Upper lobe of left lung (tissue), 6 donors: ENCODE results near the gene FXYD1. TPM values are rescaled to one million over a fixed set of nuclear protein-coding genes. Genes with fewer than 3 reads are reported as not detected.

ENCODE experiments used
- ATAC-seq, 2 donors: fragments of 200-7000 bp; cut with Tn5 transposase; one replicate each; pipeline ENCODE4 v1.9.1; 2022; ENCODE audit warnings: mild to moderate bottlenecking in 2 of 2, moderate library complexity in 2 of 2; ENCODE audit not compliant: low FRiP score in 2 of 2
- DNase-seq, 2 donors: peaks; one replicate each; pipeline ENCODE4 v3.0.0-alpha.2; 2019 to 2020
- H3K27ac ChIP-seq, 4 donors: fragments of 200-600 bp; sonication (generic); one replicate each; pipeline ENCODE4 v1.5.1; 2016 to 2019
- H3K27me3 ChIP-seq, 4 donors: fragments of 200-600 bp; sonication (generic); one replicate each; pipeline ENCODE4 v1.5.1; 2017 to 2019
- H3K36me3 ChIP-seq, 4 donors: fragments of 200-600 bp; sonication (generic); one replicate each; pipeline ENCODE4 v1.5.1; 2016 to 2019
- H3K4me1 ChIP-seq, 4 donors: fragments of 200-600 bp; sonication (generic); one replicate each; pipeline ENCODE4 v1.5.1; 2018 to 2019
- H3K4me3 ChIP-seq, 4 donors: fragments of 200-600 bp; sonication (generic); one replicate each; pipeline ENCODE4 v1.5.1; 2017 to 2019; ENCODE audit warnings: mild to moderate bottlenecking in 2 of 4, moderate library complexity in 1 of 4
- H3K9me3 ChIP-seq, 4 donors: fragments of 200-600 bp; sonication (generic); one replicate each; pipeline ENCODE4 v1.5.1; 2018 to 2019
- CTCF ChIP-seq, 6 experiments: fragments of 450-650 bp in 4 of 6; fragments of 200-600 bp in 2 of 6; sonication (generic) in 2 of 6; IDR thresholded peaks; one replicate each; pipeline ENCODE4 v1.5.1; 2016 to 2019; ENCODE audit warnings: antibody characterized with exemption in 6 of 6
- EP300 ChIP-seq, 4 donors: sonication (generic); formaldehyde crosslinking; IDR thresholded peaks; one replicate each; pipeline ENCODE4 v1.5.1; 2017; ENCODE audit warnings: antibody characterized with exemption in 4 of 4, control low read depth in 2 of 4
- POLR2A ChIP-seq, 4 donors: fragments of 450-650 bp; IDR thresholded peaks; one replicate each; pipeline ENCODE4 v1.5.1; 2016 to 2017; ENCODE audit warnings: antibody characterized with exemption in 4 of 4, mild to moderate bottlenecking in 2 of 4
- POLR2AphosphoS5 ChIP-seq, 2 donors: sonication (generic); formaldehyde crosslinking; IDR thresholded peaks; one replicate each; pipeline ENCODE4 v1.5.1; 2017; ENCODE audit warnings: antibody characterized with exemption in 2 of 2
- WGBS, 2 donors: methylation state at CpG; one replicate each; pipeline ENCODE4 v1.1.5; 2017 to 2018; 5-methylcytosine and 5-hydroxymethylcytosine counted together
- total RNA-seq, 6 donors: library from RNA; depleted of rRNA in 4 of 6; stranded (reverse); fragments of >200 nt in 4 of 6; gene quantifications; one replicate each; pipeline versions ENCODE4 v1.1.0 to v1.2.1, GENCODE V29; 2016 to 2021
- donor health status: DM: no; HTN: no; CAD: no; lungs with moderate emphysema.
- donor health status: DM: no; HTN: yes; CAD: no; lungs with severe emphysema.

FXYD1 gene
- total RNA-seq, 6 donors from 2014 or later: 3.8 to 64.9 (median 25.2) TPM

- Histone ChIP-seq H3K36me3 (no peaks in the 10 kb centered on the region), H3K4me1 (peaks cover 9 to 21% (median 12%) of the 10 kb centered on the region in 4 donors), H3K27ac (peak overlapping the region in 2 of 4 donors; percentile 12 to 22), H3K9me3 (no peaks in the 10 kb centered on the region), H3K27me3 (no peaks in the 10 kb centered on the region), H3K4me3 (no peak overlapping the region)
- ATAC-seq: no peak
- TF ChIP-seq POLR2A (IDR thresholded peaks at IDR 0.05) (no peak), POLR2AphosphoS5 (IDR thresholded peaks at IDR 0.05) (no peak), EP300 (IDR thresholded peaks at IDR 0.05) (no peak), CTCF (IDR thresholded peaks at IDR 0.05) (no peak)
- DNase-seq: no peak
- 79% methylated on average over 11 of the region's 11 CpGs; no CpG with 5 or more reads in 1 of the 2 donors for WGBS, 2 donors
Measured at GRCh38 chr19:35136231-35136630, 2.4 kb upstream of the FXYD1 start.

GRCh38 chr19:35136977-35137702 is 1.5 kb upstream of the FXYD1 start:
- H3K4me1 ChIP-seq: peaks cover 17 to 30% (median 21%) of the 10 kb centered on the region in 4 donors

GRCh38 chr19:35140207-35140961 is 1.8 kb downstream of the FXYD1 start:
- WGBS, 2 donors: 66 to 73% methylated on average over 11 to 12 of the region's 12 CpGs
- peak overlapping the region; percentile 64 to 87 (median 76) for H3K27ac ChIP-seq
- no peak for DNase-seq
- no peaks in the 10 kb centered on the region for H3K36me3 ChIP-seq
- peaks cover 29 to 39% (median 32%) of the 10 kb centered on the region in 4 donors for H3K4me1 ChIP-seq
- H3K27me3 ChIP-seq: peaks cover 0 to 13% (median 4%) of the 10 kb centered on the region in 4 donors
- peak overlapping the region in 3 of 4 donors; percentile 20 to 40 (median 38) for H3K4me3 ChIP-seq
- H3K9me3 ChIP-seq: no peaks in the 10 kb centered on the region
- ATAC-seq: no peak
- TF ChIP-seq POLR2AphosphoS5 (IDR thresholded peaks at IDR 0.05) (no peak), POLR2A (IDR thresholded peaks at IDR 0.05) (no peak), EP300 (IDR thresholded peaks at IDR 0.05) (no peak), CTCF (IDR thresholded peaks at IDR 0.05) (no peak)

More at GRCh38 chr19:35136977-35137702, 1.5 kb upstream of the FXYD1 start:
- WGBS, 2 donors: 62% methylated on average over 9 of the region's 9 CpGs
- no peak overlapping the region for H3K4me3 ChIP-seq
- no peak for ATAC-seq
- peak overlapping the region in 1 of 4 donors; percentile 26 for H3K27ac ChIP-seq
- no peak for TF ChIP-seq CTCF (IDR thresholded peaks at IDR 0.05)
- TF ChIP-seq POLR2A (IDR thresholded peaks at IDR 0.05): no peak
- no peak for TF ChIP-seq POLR2AphosphoS5 (IDR thresholded peaks at IDR 0.05)
- TF ChIP-seq EP300 (IDR thresholded peaks at IDR 0.05): no peak
- peaks cover 0 to 2% (median 0%) of the 10 kb centered on the region in 4 donors for H3K27me3 ChIP-seq
- DNase-seq: no peak
- H3K9me3 ChIP-seq: no peaks in the 10 kb centered on the region
- no peaks in the 10 kb centered on the region for H3K36me3 ChIP-seq

- H3K4me3 ChIP-seq: peak overlapping the region in 3 of 4 donors; percentile 20 to 40 (median 38)
- no peaks in the 10 kb centered on the region for H3K9me3 ChIP-seq
- 8 to 12% methylated on average over 13 to 33 of the region's 48 CpGs for WGBS, 2 donors
- peak overlapping the region; percentile 64 to 87 (median 76) for H3K27ac ChIP-seq
- H3K4me1 ChIP-seq: peaks cover 26 to 35% (median 30%) of the 10 kb centered on the region in 4 donors
- ATAC-seq (peak; percentile 91), DNase-seq (peak; percentile 96 to 99)
- TF ChIP-seq POLR2AphosphoS5 (IDR thresholded peaks at IDR 0.05) (peak in 1 of 2 donors; percentile 72), EP300 (IDR thresholded peaks at IDR 0.05) (no peak), POLR2A (IDR thresholded peaks at IDR 0.05) (peak in 2 of 4 donors; percentile 6 to 54), CTCF (IDR thresholded peaks at IDR 0.05) (peak; percentile 32 to 56 (median 52))
- H3K36me3 ChIP-seq: no peaks in the 10 kb centered on the region
- H3K27me3 ChIP-seq: peaks cover 0 to 13% (median 4%) of the 10 kb centered on the region in 4 donors
Measured at GRCh38 chr19:35140962-35141836, 2.6 kb downstream of the FXYD1 start.
